Loucy (cell line): ENCODE measurements around the gene KDM2B.

Experiments
- EZH2phosphoT487 ChIP-seq: fragments of 200-600 bp; IDR thresholded peaks from 2 replicates; pipeline ENCODE4 v1.6.1; 2018; ENCODE audit warnings: antibody characterized with exemption, mild to moderate bottlenecking, moderate library complexity, borderline replicate concordance
- TF ChIP-seq, protein P1 (sequence below): fragments of 200-600 bp; sonication (generic); conservative IDR thresholded peaks from 2 replicates; pipeline ENCODE4 v1.5.1; 2014; ENCODE audit warnings: mild to moderate bottlenecking, antibody characterized with exemption, low read length

DNA sequence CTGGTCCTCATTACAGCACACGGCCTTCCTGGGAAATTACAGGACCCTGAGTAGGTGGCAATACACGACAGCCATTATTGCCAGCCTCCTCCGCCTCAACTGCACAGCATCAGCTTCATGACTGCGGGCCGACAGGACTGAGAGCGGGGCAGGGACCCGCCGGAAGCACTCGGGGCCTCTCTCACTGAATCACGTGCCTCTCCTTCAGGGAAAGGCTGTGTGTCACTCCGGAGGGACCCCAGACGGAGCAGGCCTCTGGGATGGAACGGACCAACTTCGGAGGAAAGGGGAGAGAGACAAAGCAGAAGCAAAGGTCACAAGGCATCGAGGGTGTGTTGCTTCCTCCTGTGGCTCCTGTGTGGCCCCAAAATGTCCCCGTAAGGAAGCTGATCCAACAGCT, 90.9 kb downstream of the KDM2B start:
- TF ChIP-seq, protein P1, sequence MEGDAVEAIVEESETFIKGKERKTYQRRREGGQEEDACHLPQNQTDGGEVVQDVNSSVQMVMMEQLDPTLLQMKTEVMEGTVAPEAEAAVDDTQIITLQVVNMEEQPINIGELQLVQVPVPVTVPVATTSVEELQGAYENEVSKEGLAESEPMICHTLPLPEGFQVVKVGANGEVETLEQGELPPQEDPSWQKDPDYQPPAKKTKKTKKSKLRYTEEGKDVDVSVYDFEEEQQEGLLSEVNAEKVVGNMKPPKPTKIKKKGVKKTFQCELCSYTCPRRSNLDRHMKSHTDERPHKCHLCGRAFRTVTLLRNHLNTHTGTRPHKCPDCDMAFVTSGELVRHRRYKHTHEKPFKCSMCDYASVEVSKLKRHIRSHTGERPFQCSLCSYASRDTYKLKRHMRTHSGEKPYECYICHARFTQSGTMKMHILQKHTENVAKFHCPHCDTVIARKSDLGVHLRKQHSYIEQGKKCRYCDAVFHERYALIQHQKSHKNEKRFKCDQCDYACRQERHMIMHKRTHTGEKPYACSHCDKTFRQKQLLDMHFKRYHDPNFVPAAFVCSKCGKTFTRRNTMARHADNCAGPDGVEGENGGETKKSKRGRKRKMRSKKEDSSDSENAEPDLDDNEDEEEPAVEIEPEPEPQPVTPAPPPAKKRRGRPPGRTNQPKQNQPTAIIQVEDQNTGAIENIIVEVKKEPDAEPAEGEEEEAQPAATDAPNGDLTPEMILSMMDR, result no peak
- no peak for TF ChIP-seq EZH2phosphoT487
